HG03469 (cell line): ENCODE results near the gene MEPCE.

Source experiments
- ATAC-seq: cut with Tn5 transposase; IDR thresholded peaks from one replicate; pipeline ENCODE4 v1.9.1; 2021; ENCODE audit warnings: mild to moderate bottlenecking, moderate library complexity, moderate number of reproducible peaks; ENCODE audit not compliant: unreplicated experiment

The MEPCE gene

GRCh38 chr7:100482728-100483089 is 53.1 kb downstream of the MEPCE start:
- ATAC-seq, result no peak

GRCh38 chr7:100483090-100483721 is 53.6 kb downstream of the MEPCE start:
- peak; percentile 32 for ATAC-seq
